Psoas muscle (tissue), 8 donors: ENCODE measurements around the gene IGF2BP1. TPM values are rescaled to one million over a fixed set of nuclear protein-coding genes. Genes with fewer than 3 reads are reported as not detected.
"Not testable (repeated sequence)": the region's sequence is repeated elsewhere in the genome, so short reads cannot be mapped to it uniquely, and the experiment has no call there.

ENCODE experiments used
- ATAC-seq, 4 donors: fragments of 200-7000 bp; cut with Tn5 transposase; one replicate each; pipeline ENCODE4 v1.9.1; 2020; ENCODE audit warnings: moderate library complexity in 3 of 4, mild to moderate bottlenecking in 2 of 4
- DNase-seq, 2 donors: peaks; one replicate each; pipeline ENCODE4 v3.0.0-alpha.2; 2020
- H3K27ac ChIP-seq: fragments of 200-600 bp; one replicate; pipeline ENCODE4 v1.8.0; 2022
- H3K27me3 ChIP-seq, 3 donors: fragments of 200-600 bp in 1 of 3; one replicate each; pipeline versions ENCODE4 v1.6.1 to v1.8.0; 2013 to 2022; ENCODE audit warnings: low read length in 2 of 3, mild to moderate bottlenecking in 2 of 3, moderate library complexity in 1 of 3; ENCODE audit not compliant: insufficient read depth in 3 of 3
- H3K36me3 ChIP-seq, 2 donors: fragments of 200-600 bp in 1 of 2; one replicate each; pipeline versions ENCODE4 v1.6.1 to v1.8.0; 2013 to 2022; ENCODE audit warnings: low read depth in 1 of 2, mild to moderate bottlenecking in 1 of 2, moderate library complexity in 1 of 2; ENCODE audit not compliant: insufficient read depth in 1 of 2
- H3K4me1 ChIP-seq: fragments of 200-600 bp; one replicate; pipeline ENCODE4 v1.8.0; 2022
- H3K4me3 ChIP-seq: fragments of 200-600 bp; one replicate; pipeline ENCODE4 v1.8.0; 2022; ENCODE audit warnings: mild to moderate bottlenecking
- H3K9me3 ChIP-seq: fragments of 200-600 bp; one replicate; pipeline ENCODE4 v1.8.0; 2022
- WGBS, 3 donors: extraction: QIAGEN DNeasy Blood & Tissue Kit; methylation state at CpG; one replicate each; pipeline versions ENCODE4 v1.1.6 to v1.1.7; 2013; 5-methylcytosine and 5-hydroxymethylcytosine counted together
- intact Hi-C, 2 donors: fragments of 100-400 bp; cut with DNase I; formaldehyde crosslinking; loops; one replicate each; pipeline versions ENCODE4 v1.11.0 to v1.14.2; 2022
- polyA plus RNA-seq, 3 donors: library from polyadenylated mRNA; stranded (reverse); fragments of 200-250 nt; gene quantifications; one replicate each; pipeline ENCODE4 v1.2.3, GENCODE V29; 2013
- total RNA-seq, 4 donors: library from RNA; stranded (reverse); fragmentation: NEBNext Ultra II Directional in 2 of 4; extraction: Animal tissue kit (Norgen Biotek cat#: 25700) in 2 of 4; gene quantifications; one replicate each; pipeline versions ENCODE4 v1.2.1 to v1.2.4, GENCODE V29; 2021 to 2023
- TF ChIP-seq, protein P1 (sequence below): fragments of 200-600 bp; IDR thresholded peaks from one replicate; pipeline ENCODE4 v1.8.0; 2022; ENCODE audit warnings: antibody characterized with exemption
- donor health status: healthy with polysubstance abuse.
- donor health status: DM: no; HTN: no; CAD: no; lungs with moderate emphysema.
- donor health status: Bipolar disorder and iron deficiency.
- donor health status: healthy.
- donor health status: DM: yes; HTN: yes; CAD: no.
- donor health status: DM: no; HTN: no; CAD: no.
- donor health status: DM: no; HTN: no; CAD: no.
- donor health status: DM: yes; HTN: yes; CAD: no.

IGF2BP1 gene
- total and polyA plus RNA-seq, 7 donors = not detected

DNA sequence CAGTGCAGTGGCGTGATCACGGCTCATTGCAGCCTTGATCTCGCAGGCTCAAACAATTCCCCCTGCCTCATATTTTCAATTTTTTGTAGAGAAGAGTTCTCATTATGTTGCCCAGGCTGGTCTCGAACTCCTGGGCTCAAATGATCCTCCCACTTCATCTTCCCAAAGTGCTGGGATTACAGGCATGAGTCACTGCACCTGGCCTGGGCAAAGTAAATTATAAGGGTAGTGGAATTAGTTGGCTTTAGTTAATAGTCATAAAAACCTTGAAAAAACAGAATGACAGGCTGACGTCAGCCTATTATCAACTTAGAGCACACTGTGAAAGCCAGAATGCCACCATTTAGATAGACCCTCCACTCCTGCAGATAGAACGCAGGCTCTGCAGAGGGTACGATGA, 91.9 kb downstream of the IGF2BP1 start:
- 81 to 84% (median 83%) methylated on average over 7 of the region's 7 CpGs for WGBS, 3 donors
- TF ChIP-seq, protein P1, sequence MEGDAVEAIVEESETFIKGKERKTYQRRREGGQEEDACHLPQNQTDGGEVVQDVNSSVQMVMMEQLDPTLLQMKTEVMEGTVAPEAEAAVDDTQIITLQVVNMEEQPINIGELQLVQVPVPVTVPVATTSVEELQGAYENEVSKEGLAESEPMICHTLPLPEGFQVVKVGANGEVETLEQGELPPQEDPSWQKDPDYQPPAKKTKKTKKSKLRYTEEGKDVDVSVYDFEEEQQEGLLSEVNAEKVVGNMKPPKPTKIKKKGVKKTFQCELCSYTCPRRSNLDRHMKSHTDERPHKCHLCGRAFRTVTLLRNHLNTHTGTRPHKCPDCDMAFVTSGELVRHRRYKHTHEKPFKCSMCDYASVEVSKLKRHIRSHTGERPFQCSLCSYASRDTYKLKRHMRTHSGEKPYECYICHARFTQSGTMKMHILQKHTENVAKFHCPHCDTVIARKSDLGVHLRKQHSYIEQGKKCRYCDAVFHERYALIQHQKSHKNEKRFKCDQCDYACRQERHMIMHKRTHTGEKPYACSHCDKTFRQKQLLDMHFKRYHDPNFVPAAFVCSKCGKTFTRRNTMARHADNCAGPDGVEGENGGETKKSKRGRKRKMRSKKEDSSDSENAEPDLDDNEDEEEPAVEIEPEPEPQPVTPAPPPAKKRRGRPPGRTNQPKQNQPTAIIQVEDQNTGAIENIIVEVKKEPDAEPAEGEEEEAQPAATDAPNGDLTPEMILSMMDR = no peak
- H3K9me3 ChIP-seq = no peaks in the 10 kb centered on the region
- peaks cover 0 to 42% (median 7%) of the 10 kb centered on the region in 3 donors for H3K27me3 ChIP-seq
- no peaks in the 10 kb centered on the region for H3K4me1 ChIP-seq
- ATAC-seq (no peak), DNase-seq (no peak)
- H3K4me3 ChIP-seq = no peak overlapping the region
- H3K36me3 ChIP-seq = no peaks in the 10 kb centered on the region
- H3K27ac ChIP-seq = no peak overlapping the region
- intact Hi-C loops = no loop called here

DNA sequence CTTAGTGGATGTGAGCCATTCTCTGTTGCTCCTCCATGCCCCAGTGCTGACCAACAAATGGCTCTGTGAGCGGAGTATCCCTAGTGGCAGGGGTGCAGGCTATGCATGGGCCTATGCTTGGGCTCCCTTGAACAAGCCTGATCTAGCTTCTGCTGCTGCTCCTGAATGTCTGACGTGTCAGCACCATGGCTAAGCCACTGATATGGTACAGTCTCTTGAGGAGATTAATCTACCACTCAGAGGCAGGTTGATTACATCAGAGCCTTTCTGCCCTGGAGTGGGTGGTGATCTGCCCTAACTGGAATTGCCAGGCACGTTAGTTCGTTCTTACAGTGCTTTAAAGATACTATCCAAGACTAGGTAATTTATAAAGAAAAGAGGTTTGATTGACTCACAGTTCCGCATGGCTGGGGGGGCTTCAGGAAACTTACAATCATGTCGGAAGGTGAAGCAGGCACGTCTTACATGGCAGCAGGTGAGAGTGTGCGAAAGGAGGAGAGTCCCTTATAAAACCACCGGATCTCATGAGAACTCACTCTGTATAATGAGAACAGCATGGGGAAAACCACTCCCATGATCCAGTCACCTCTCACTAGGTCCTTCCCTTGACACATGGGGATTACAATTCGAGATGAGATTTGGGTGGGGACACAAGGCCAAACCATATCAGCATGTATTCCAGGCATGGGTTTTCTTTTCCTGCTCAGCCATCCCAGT, 93.9 kb downstream of the IGF2BP1 start:
- Histone ChIP-seq H3K4me3 (no peak overlapping the region), H3K4me1 (no peaks in the 10 kb centered on the region), H3K36me3 (no peaks in the 10 kb centered on the region), H3K27me3 (peaks cover 0 to 26% (median 7%) of the 10 kb centered on the region in 3 donors), H3K27ac (no peak overlapping the region), H3K9me3 (no peaks in the 10 kb centered on the region)
- intact Hi-C loops = no loop called here
- 75 to 86% (median 78%) methylated on average over 10 of the region's 10 CpGs for WGBS, 3 donors
- TF ChIP-seq, protein P1 = no peak
- ATAC-seq (no peak), DNase-seq (no peak)

DNA sequence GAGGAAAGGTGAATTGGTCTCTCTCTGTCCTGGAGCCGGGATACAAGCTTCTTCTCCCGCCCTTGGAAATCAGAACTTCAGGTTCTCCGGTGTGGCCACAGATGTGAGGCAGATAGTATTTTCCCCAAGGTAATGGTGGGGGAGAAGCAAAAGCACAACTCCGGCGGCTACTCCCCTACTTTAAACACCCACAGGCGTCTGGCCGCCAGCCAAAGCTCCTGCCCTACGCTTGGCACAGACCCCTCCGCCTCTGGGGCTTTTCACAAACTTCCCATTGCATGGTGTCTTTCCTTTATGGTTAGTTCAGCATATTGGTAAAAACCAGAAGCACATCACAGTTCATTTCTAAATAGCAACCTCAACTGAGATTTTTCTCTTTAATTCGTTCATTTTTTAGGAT, 95.9 kb downstream of the IGF2BP1 start:
- H3K27ac ChIP-seq = no peak overlapping the region
- intact Hi-C loops = no loop called here
- H3K4me1 ChIP-seq = no peaks in the 10 kb centered on the region
- no peak for ATAC-seq
- no peaks in the 10 kb centered on the region for H3K36me3 ChIP-seq
- H3K9me3 ChIP-seq = no peaks in the 10 kb centered on the region
- WGBS, 3 donors = 45 to 56% (median 49%) methylated on average over 10 of the region's 10 CpGs
- peaks cover 0 to 13% (median 7%) of the 10 kb centered on the region in 3 donors for H3K27me3 ChIP-seq
- no peak overlapping the region for H3K4me3 ChIP-seq
- no peak for DNase-seq
- TF ChIP-seq, protein P1 = no peak

DNA sequence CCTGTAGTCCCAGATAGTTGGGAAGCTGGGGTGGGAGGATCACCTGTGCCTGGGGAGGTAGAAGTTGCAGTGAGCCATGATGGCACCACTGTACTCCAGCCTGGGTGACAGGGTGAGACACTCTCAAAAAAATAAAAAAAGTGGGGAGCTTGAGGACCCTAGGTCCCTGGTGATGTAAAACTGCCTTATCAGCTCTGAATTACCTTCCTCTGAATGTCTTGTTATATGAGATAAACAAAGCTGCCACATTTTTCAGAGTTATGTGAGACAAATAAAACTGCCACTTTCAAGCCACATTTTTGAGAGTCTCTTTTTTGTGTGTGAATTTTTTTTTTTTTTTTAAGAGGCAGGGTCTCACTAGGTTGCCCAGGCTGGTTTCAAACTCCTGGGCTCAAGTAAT, 103.4 kb downstream of the IGF2BP1 start:
- H3K4me1 ChIP-seq = no peaks in the 10 kb centered on the region
- TF ChIP-seq, protein P1 = no peak
- H3K4me3 ChIP-seq = no peak overlapping the region
- H3K27me3 ChIP-seq = peaks cover 3 to 18% (median 6%) of the 10 kb centered on the region in 3 donors
- H3K9me3 ChIP-seq = no peaks in the 10 kb centered on the region
- H3K27ac ChIP-seq = no peak overlapping the region
- no peak for ATAC-seq
- DNase-seq = no peak
- intact Hi-C loops = no loop called here
- no peaks in the 10 kb centered on the region for H3K36me3 ChIP-seq

DNA sequence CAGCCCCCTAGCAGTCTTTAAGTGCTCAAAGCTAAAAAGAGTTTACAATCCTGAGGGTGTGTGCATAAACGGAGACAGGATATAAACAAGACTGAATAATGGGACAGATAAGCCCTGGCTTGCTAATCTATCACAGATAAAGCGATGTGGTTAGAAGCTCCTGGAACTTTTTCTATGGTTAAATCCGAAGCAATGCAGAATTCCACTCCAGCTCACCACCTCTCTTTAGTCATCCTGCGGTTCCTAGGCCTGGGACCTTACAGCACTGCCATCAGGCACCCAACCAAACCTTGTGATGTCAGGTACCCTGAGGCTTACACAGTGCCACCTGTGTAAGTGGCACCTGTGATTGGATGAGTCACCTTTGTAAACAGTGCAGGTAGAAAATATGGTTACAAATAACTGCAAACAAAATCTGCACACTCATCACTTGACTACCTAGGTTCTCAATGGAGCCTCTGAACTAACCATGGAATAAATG, 103.9 kb downstream of the IGF2BP1 start:
- Histone ChIP-seq H3K4me3 (no peak overlapping the region), H3K4me1 (no peaks in the 10 kb centered on the region), H3K27ac (no peak overlapping the region), H3K36me3 (no peaks in the 10 kb centered on the region), H3K27me3 (peaks cover 3 to 18% (median 6%) of the 10 kb centered on the region in 3 donors), H3K9me3 (no peaks in the 10 kb centered on the region)
- ATAC-seq (no peak), DNase-seq (no peak)
- WGBS, 3 donors = 83 to 87% (median 85%) methylated on average over 4 of the region's 4 CpGs
- intact Hi-C loops = no loop called here
- TF ChIP-seq, protein P1 = no peak

DNA sequence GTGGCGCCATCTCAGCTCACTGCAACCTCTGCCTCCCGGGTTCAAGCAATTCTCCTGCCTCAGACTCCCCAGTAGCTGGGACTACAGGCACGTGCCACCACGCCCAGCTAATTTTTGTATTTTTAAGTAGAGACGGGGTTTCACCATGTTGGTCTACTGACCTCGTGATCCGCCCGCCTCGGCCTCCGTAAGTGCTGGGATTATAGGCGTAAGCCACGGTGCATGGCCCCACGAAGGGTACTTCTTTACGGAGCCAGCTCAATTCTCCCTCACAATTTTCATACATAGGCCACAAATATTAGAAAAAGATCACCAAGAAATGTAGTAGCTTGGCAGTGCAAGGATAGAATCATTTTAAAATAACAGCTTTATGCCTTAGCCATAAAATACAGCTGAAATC, 106.2 kb downstream of the IGF2BP1 start:
- H3K9me3 ChIP-seq, H3K27ac ChIP-seq, H3K36me3 ChIP-seq, H3K4me3 ChIP-seq, DNase-seq, intact Hi-C loops, ATAC-seq, H3K4me1 ChIP-seq: not testable (repeated sequence)
- 88 to 93% (median 91%) methylated on average over 14 of the region's 14 CpGs for WGBS, 3 donors
- H3K27me3 ChIP-seq = peaks cover 3 to 12% (median 6%) of the 10 kb centered on the region in 3 donors
